HepG2 (cell line): ENCODE measurements around the gene MNT. TPM values are rescaled to one million over a fixed set of nuclear protein-coding genes. Genes with fewer than 3 reads are reported as not detected.

Experiments
- ATAC-seq: fragments of 200-7000 bp; cut with Tn5 transposase; 3 replicates; pipeline ENCODE4 v1.9.1; 2020; ENCODE audit warnings: mild to moderate bottlenecking, moderate library complexity
- BruUV-seq: library from RNA; stranded (reverse); fragments of 400-500 nt; replicated peaks from 2 replicates; lab custom pipeline; 2021; lab: Mats Ljungman, UMichigan
- CTCF ChIA-PET: fragments of 300-600 bp; formaldehyde crosslinking; extraction: SDS; loops from one replicate; lab custom pipeline; 2021; ENCODE audit warnings: low total read pairs, inconsistent platforms, low intra/inter-chr PET ratio; lab: Yijun Ruan, JAX
- POLR2A ChIA-PET: fragments of 350-600 bp; sonication (Branson Sonifier 250); formaldehyde crosslinking; loops from one replicate; lab custom pipeline; 2020; ENCODE audit warnings: antibody characterized with exemption, inconsistent platforms; lab: Yijun Ruan, JAX
- DNase-seq: peaks from one replicate; pipeline ENCODE4 v3.0.0-alpha.2; 2015; ENCODE audit warnings: low spot score
- FAIRE-seq: peaks from 3 replicates; lab custom pipeline; 2011; peaks lifted over from hg19 to GRCh38; lab: Jason Lieb, UNC
- H2AFZ ChIP-seq: one replicate; pipeline ENCODE4 v1.6.1; 2011; ENCODE audit warnings: low read length, inconsistent platforms
- H3K27ac ChIP-seq: fragments of 300-600 bp; 3 replicates; pipeline ENCODE4 v1.8.0; 2011; ENCODE audit warnings: mixed run types, mild to moderate bottlenecking, mixed read lengths, low read length, inconsistent platforms; ENCODE audit not compliant: insufficient read depth; ENCODE audit errors: extremely low read length
- H3K27me3 ChIP-seq, 2 experiments: fragments of 200-600 bp in 1 of 2; 2 replicates in 1 of 2; 3 replicates in 1 of 2; pipeline versions ENCODE4 v1.6.0 to v1.8.0; 2011; ENCODE audit warnings: low read length in 2 of 2, mild to moderate bottlenecking in 2 of 2, moderate library complexity in 2 of 2, inconsistent platforms in 1 of 2; ENCODE audit not compliant: insufficient read depth in 2 of 2, control insufficient read depth in 1 of 2
- H3K36me3 ChIP-seq, 2 experiments: fragments of 200-600 bp in 1 of 2; replicated peaks in 1 of 2; 2 replicates in 1 of 2; 3 replicates in 1 of 2; pipeline versions ENCODE4 v1.5.1 to v1.8.0; 2011; ENCODE audit warnings: low read length in 2 of 2, inconsistent platforms in 1 of 2; ENCODE audit not compliant: insufficient read depth in 2 of 2, control insufficient read depth in 1 of 2
- H3K4me1 ChIP-seq: 2 replicates; pipeline ENCODE4 v1.5.1; 2012; ENCODE audit warnings: low read length, inconsistent platforms; ENCODE audit not compliant: insufficient read depth
- H3K4me2 ChIP-seq: 2 replicates; pipeline ENCODE4 v1.6.0; 2011; ENCODE audit warnings: low read depth, low read length, inconsistent platforms
- H3K4me3 ChIP-seq, 3 experiments: fragments of 200-600 bp in 1 of 3; sonication (generic), shearing (Covaris generic) in 1 of 3; replicated peaks in 1 of 3; 2 replicates each; pipeline ENCODE4 v1.5.1; 2011 to 2016; ENCODE audit warnings: low read length in 3 of 3, inconsistent platforms in 2 of 3, low read depth in 2 of 3, mild to moderate bottlenecking in 2 of 3, control low read depth in 1 of 3, mixed read lengths in 1 of 3; ENCODE audit not compliant: insufficient read depth in 1 of 3
- H3K79me2 ChIP-seq: one replicate; pipeline ENCODE4 v1.6.1; 2011; ENCODE audit warnings: low read length, inconsistent platforms; ENCODE audit not compliant: insufficient read depth
- H3K9ac ChIP-seq: 2 replicates; pipeline ENCODE4 v1.6.0; 2011; ENCODE audit warnings: mild to moderate bottlenecking, low read depth, low read length, inconsistent platforms; ENCODE audit not compliant: insufficient read depth
- H3K9me3 ChIP-seq: 2 replicates; pipeline ENCODE4 v1.5.1; 2012; ENCODE audit warnings: mild to moderate bottlenecking, low read length
- H4K20me1 ChIP-seq: 2 replicates; pipeline ENCODE4 v1.6.0; 2011; ENCODE audit warnings: inconsistent platforms, mild to moderate bottlenecking, low read length, moderate library complexity; ENCODE audit not compliant: insufficient read depth
- HIVEP1 ChIP-seq: sonication (generic); formaldehyde crosslinking; IDR thresholded peaks from 2 replicates; pipeline ENCODE4 v1.4.0; 2020; ENCODE audit warnings: mild to moderate bottlenecking, missing genetic modification reagents
- KDM4B ChIP-seq: sonication (generic); formaldehyde crosslinking; IDR thresholded peaks from 2 replicates; pipeline ENCODE4 v1.4.0; 2020; ENCODE audit warnings: missing genetic modification reagents
- REST ChIP-seq, 2 experiments: IDR thresholded peaks; 2 replicates each; pipeline ENCODE4 v1.6.1; 2011 to 2012; ENCODE audit warnings: low read length in 2 of 2, borderline replicate concordance in 1 of 2, low read depth in 1 of 2, mild to moderate bottlenecking in 1 of 2, moderate library complexity in 1 of 2
- ZNF17 ChIP-seq: sonication (generic); formaldehyde crosslinking; IDR thresholded peaks from 2 replicates; pipeline ENCODE4 v1.5.0; 2020; ENCODE audit warnings: mild to moderate bottlenecking, missing genetic modification reagents
- ZNF460 ChIP-seq: sonication (generic); formaldehyde crosslinking; IDR thresholded peaks from 2 replicates; pipeline ENCODE4 v1.5.1; 2020; ENCODE audit warnings: missing genetic modification reagents, mild to moderate bottlenecking, borderline replicate concordance
- ZNF513 ChIP-seq: sonication (generic); formaldehyde crosslinking; conservative IDR thresholded peaks from 2 replicates; pipeline ENCODE4 v1.5.0; 2020; ENCODE audit warnings: missing genetic modification reagents
- ZNF761 ChIP-seq: sonication (generic); formaldehyde crosslinking; conservative IDR thresholded peaks from 2 replicates; pipeline ENCODE4 v1.4.0; 2020; ENCODE audit warnings: mild to moderate bottlenecking, missing genetic modification reagents
- ZNF766 ChIP-seq: sonication (generic); formaldehyde crosslinking; IDR thresholded peaks from 2 replicates; pipeline ENCODE4 v1.5.0; 2020; ENCODE audit warnings: missing genetic modification reagents, borderline replicate concordance
- WGBS: methylation state at CpG from one replicate; pipeline ENCODE4 v1.1.6; 2017; ENCODE audit warnings: low lambda C conversion rate; 5-methylcytosine and 5-hydroxymethylcytosine counted together
- in situ Hi-C: cut with HindIII; loops from 2 replicates; pipeline ENCODE4 v1.10.0; 2017; ENCODE audit warnings: low pct_unique_long_range_greater_than_20kb; ENCODE audit not compliant: extremely low pct_ligation_motif_present
- intact Hi-C: fragments of 100-400 bp; cut with micrococcal nuclease; formaldehyde crosslinking; loops from one replicate; pipeline ENCODE4 v1.10.0; 2022; ENCODE audit not compliant: unreplicated experiment
- polyA plus RNA-seq, 8 experiments: library from polyadenylated mRNA; depleted of rRNA in 3 of 8; stranded (reverse) in 7 of 8; unstranded in 1 of 8; fragments of >200 nt; fragmentation: Illumina TruSeq in 4 of 8; extraction: Trizol in 4 of 8; gene quantifications; 2 replicates each; pipeline versions ENCODE4 v1.2.1 to v1.2.3, GENCODE V29; 2011 to 2016; ENCODE audit warnings: low read depth in 4 of 8, missing spikeins in 1 of 8, mixed read lengths in 1 of 8; ENCODE audit not compliant: insufficient read depth in 1 of 8
- total RNA-seq, 5 experiments: library from RNA; depleted of rRNA; stranded (reverse); fragments of >200 nt; fragmentation: Illumina TruSeq; extraction: Trizol; gene quantifications; 2 replicates each; pipeline ENCODE4 v1.2.3, GENCODE V29; 2016; ENCODE audit warnings: low read depth in 1 of 5

The MNT gene
- total and polyA plus RNA-seq, 2 of the 13 experiments (the other 11 are each of a cell fraction or from before 2014, with no cell fraction given): 2.1 to 3.5 TPM

GRCh38 chr17:2390199-2390836, 10.5 kb downstream of the MNT start:
- DNase-seq: no peak
- in situ Hi-C loops (no loop called here), intact Hi-C loops (no loop called here)
- H2AFZ ChIP-seq: no peak overlapping the region
- H3K4me2 ChIP-seq: no peak overlapping the region
- WGBS: 100% methylated on average over 9 of the region's 12 CpGs
- H3K79me2 ChIP-seq: peaks cover 4% of the 10 kb centered on the region
- no TSS peak for BruUV-seq
- H3K4me3 ChIP-seq: no peak overlapping the region
- H4K20me1 ChIP-seq: peaks cover 20% of the 10 kb centered on the region
- ATAC-seq: no peak
- H3K36me3 ChIP-seq: peaks cover 5 to 15% of the 10 kb centered on the region in 2 experiments; a peak in 2 of 5 replicates
- CTCF ChIA-PET: no interaction called here
- no peaks in the 10 kb centered on the region for H3K27me3 ChIP-seq
- H3K9ac ChIP-seq: no peak overlapping the region
- no peak overlapping the region for H3K27ac ChIP-seq
- POLR2A ChIA-PET: no interaction called here
- TF ChIP-seq ZNF17 (CRISPR knock-in tag) (no peak), ZNF513 (no peak), ZNF761 (no peak), HIVEP1 (no peak), REST (IDR thresholded peaks at IDR 0.05; ENCODE audit: borderline replicate concordance in 1 of 2, low read depth in 1 of 2, low read length in 2 of 2) (no peak), ZNF766 (CRISPR knock-in tag) (no peak), ZNF460 (no peak), KDM4B (CRISPR knock-in tag) (no peak)
- H3K4me1 ChIP-seq: peaks cover 35% of the 10 kb centered on the region
- no peaks in the 10 kb centered on the region for H3K9me3 ChIP-seq
- no peak for FAIRE-seq
